Measurements from ENCODE around the gene WIPF2.

The WIPF2 gene

GRCh38 chr17:40251576-40251975, 32.5 kb downstream of the WIPF2 start:
- ATAC-seq (ENCODE audit: low read depth) (no peak), DNase-seq (ENCODE audit: low spot score in 2 of 2) (no peak)
- no peak overlapping the region for H3K4me3 Mint-ChIP-seq
- no peaks in the 10 kb centered on the region for H3K9me3 Mint-ChIP-seq
- peaks cover 8% of the 10 kb centered on the region for H3K4me1 Mint-ChIP-seq
- H3K27me3 Mint-ChIP-seq: no peaks in the 10 kb centered on the region
- H3K36me3 Mint-ChIP-seq: peaks cover under 1% of the 10 kb centered on the region
- no peak overlapping the region for H3K27ac Mint-ChIP-seq

DNA sequence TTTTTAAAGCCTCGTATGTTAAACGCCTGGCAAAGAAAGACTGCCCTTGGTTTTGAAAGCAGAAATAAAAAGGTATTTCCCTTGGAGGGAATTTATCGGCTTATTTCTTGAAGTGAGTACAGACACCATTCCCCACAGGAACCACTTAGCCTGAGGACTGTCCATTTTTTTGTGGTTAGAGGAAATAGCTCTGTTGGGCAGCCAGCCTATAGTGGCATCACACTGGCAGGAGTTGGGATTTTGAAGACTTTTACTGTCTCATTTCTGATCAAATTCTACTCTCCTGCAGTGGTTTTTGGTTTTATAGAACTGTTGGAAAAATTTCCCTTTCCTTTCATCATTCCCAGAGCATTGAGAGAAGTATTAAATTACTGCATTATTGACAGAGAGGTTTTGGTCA, 34.5 kb downstream of the WIPF2 start:
- Mint-ChIP-seq H3K27ac (no peak overlapping the region), H3K4me1 (peaks cover 8% of the 10 kb centered on the region), H3K27me3 (no peaks in the 10 kb centered on the region), H3K36me3 (peaks cover 7% of the 10 kb centered on the region), H3K4me3 (no peak overlapping the region), H3K9me3 (no peaks in the 10 kb centered on the region)
- ATAC-seq (ENCODE audit: low read depth) (no peak), DNase-seq (ENCODE audit: low spot score in 2 of 2) (no peak)

DNA sequence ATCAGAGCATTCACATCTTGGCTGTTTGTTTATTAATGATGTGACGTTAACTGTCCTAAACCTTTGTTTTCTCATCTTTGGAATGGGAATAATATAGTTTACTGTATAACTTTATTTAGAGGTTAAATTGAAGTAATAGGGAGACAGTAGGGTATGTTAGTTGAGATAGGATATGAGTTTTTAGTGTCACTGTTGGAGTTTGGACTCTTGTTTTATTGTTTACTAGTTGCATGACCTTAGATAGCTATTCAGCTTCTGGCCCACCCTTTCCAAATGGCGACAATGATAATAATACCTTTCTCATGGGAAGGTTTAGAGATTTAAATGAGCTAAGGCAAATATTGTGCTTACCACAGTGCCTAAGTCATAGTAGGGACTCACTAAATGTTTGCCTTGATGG, 40.4 kb downstream of the WIPF2 start:
- H3K36me3 Mint-ChIP-seq: peaks cover 22% of the 10 kb centered on the region
- no peak overlapping the region for H3K4me3 Mint-ChIP-seq
- no peaks in the 10 kb centered on the region for H3K9me3 Mint-ChIP-seq
- DNase-seq (ENCODE audit: low spot score in 2 of 2) (no peak), ATAC-seq (ENCODE audit: low read depth) (no peak)
- no peak overlapping the region for H3K27ac Mint-ChIP-seq
- H3K27me3 Mint-ChIP-seq: no peaks in the 10 kb centered on the region
- no peaks in the 10 kb centered on the region for H3K4me1 Mint-ChIP-seq

DNA sequence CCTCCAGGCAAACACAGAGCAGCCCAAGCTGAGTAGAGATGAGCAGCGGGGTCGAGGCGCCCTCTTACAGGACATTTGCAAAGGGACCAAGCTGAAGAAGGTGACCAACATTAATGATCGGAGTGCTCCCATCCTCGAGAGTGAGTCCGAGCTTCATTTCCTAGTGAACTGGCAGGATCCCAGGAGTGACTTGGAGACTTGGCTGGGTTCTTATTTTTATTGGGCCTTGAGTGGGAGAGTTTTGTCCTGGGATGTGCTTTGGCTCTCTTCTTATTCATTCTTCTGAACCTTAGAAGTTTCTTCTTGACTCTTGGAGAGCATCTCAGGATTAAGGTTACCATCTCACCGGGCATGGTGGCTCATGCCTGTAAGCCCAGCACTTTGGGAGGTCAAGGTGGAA, 41.4 kb downstream of the WIPF2 start:
- H3K27ac Mint-ChIP-seq: no peak overlapping the region
- DNase-seq (ENCODE audit: low spot score in 2 of 2): no peak
- no peak for ATAC-seq (ENCODE audit: low read depth)

DNA sequence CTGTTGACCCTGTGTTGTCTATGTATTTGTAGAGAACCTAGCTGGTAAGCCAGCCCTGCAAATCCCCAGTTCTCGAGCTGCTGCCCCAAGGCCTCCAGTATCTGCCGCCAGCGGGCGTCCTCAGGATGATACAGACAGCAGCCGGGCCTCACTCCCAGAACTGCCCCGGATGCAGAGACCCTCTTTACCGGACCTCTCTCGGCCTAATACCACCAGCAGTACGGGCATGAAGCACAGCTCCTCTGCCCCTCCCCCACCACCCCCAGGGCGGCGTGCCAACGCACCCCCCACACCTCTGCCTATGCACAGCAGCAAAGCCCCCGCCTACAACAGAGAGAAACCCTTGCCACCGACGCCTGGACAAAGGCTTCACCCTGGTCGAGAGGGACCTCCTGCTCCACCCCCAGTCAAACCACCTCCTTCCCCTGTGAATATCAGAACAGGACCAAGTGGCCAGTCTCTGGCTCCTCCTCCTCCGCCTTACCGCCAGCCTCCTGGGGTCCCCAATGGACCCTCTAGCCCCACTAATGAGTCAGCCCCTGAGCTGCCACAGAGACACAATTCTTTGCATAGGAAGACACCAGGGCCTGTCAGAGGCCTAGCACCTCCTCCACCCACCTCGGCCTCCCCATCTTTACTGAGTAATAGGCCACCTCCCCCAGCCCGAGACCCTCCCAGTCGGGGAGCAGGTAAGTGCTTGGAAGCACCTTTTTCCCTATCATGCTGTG, 45.5 kb downstream of the WIPF2 start:
- no peaks in the 10 kb centered on the region for H3K27me3 Mint-ChIP-seq
- no peak for ATAC-seq (ENCODE audit: low read depth)
- DNase-seq (ENCODE audit: low spot score in 2 of 2): no peak
- H3K36me3 Mint-ChIP-seq: peaks cover 20% of the 10 kb centered on the region
- H3K27ac Mint-ChIP-seq: no peak overlapping the region
- H3K9me3 Mint-ChIP-seq: no peaks in the 10 kb centered on the region
- no peak overlapping the region for H3K4me3 Mint-ChIP-seq
- no peaks in the 10 kb centered on the region for H3K4me1 Mint-ChIP-seq

More for the DNA sequence above, 41.4 kb downstream of the WIPF2 start:
- no peaks in the 10 kb centered on the region for H3K9me3 Mint-ChIP-seq
- no peaks in the 10 kb centered on the region for H3K27me3 Mint-ChIP-seq
- no peaks in the 10 kb centered on the region for H3K4me1 Mint-ChIP-seq
- peaks cover 27% of the 10 kb centered on the region for H3K36me3 Mint-ChIP-seq
- no peak overlapping the region for H3K4me3 Mint-ChIP-seq

GRCh38 chr17:40265337-40265736, 46.2 kb downstream of the WIPF2 start:
- Mint-ChIP-seq H3K4me3 (no peak overlapping the region), H3K36me3 (peaks cover 20% of the 10 kb centered on the region), H3K27me3 (no peaks in the 10 kb centered on the region), H3K4me1 (no peaks in the 10 kb centered on the region), H3K27ac (no peak overlapping the region), H3K9me3 (no peaks in the 10 kb centered on the region)
- ATAC-seq (ENCODE audit: low read depth) (no peak), DNase-seq (ENCODE audit: low spot score in 2 of 2) (no peak)

GRCh38 chr17:40266882-40267281, 47.8 kb downstream of the WIPF2 start:
- Mint-ChIP-seq H3K36me3 (peaks cover 17% of the 10 kb centered on the region), H3K4me1 (no peaks in the 10 kb centered on the region), H3K27ac (no peak overlapping the region), H3K4me3 (no peak overlapping the region), H3K9me3 (no peaks in the 10 kb centered on the region), H3K27me3 (no peaks in the 10 kb centered on the region)
- ATAC-seq (ENCODE audit: low read depth): no peak
- no peak for DNase-seq (ENCODE audit: low spot score in 2 of 2)

DNA sequence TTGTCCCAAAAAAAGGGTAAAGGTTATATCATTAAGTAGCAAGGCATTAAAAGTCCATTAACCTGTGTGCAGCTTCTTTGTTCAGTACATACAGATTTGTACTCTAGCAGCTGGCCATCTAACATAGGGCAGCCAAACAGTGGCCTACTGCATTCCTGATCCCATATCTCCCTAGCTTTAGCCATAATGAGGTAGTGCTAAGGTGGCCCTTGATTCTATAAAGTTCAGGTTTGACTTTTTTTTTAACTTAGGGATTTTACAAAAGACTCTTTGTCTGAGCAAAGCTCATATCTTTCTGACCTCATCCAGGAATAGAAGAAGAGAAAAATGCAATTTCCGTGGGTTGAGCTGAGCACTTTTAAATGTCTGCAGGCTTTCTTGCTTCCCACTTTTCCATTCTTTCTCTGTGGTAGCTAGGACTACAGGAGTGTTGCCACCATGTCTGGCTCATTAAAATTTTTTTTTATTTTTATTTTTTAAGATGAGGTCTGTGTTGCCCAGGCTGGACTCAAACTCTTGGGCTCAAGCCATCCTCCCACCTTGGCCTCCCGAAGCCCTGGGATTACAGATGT, 49.1 kb downstream of the WIPF2 start:
- DNase-seq (ENCODE audit: low spot score in 2 of 2) (no peak), ATAC-seq (ENCODE audit: low read depth) (no peak)
- Mint-ChIP-seq H3K27ac (no peak overlapping the region), H3K27me3 (no peaks in the 10 kb centered on the region), H3K9me3 (no peaks in the 10 kb centered on the region), H3K36me3 (peaks cover 14% of the 10 kb centered on the region), H3K4me1 (peaks cover 4% of the 10 kb centered on the region), H3K4me3 (no peak overlapping the region)

DNA sequence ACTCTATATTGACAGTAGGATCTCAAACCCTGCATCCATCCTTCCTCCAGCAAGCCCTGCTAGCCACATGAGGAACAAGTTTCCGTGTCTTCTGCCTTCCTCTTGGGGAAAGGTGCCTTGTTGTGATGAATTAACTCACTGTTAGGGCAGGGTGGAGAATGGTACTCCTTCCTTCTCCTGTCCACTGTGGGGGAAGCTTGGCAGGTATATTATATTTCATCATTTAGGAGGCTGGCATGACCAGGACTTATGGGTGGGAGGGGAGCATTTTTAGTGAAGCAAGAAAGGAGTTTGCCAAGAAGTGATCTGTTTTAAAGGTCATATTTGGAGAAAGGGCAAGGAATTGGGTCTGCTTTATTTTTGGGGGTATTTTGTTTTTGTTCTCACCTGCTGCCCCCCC, 59.3 kb downstream of the WIPF2 start:
- peaks cover 8% of the 10 kb centered on the region for H3K4me1 Mint-ChIP-seq
- H3K27me3 Mint-ChIP-seq: no peaks in the 10 kb centered on the region
- H3K36me3 Mint-ChIP-seq: peaks cover 29% of the 10 kb centered on the region
- ATAC-seq (ENCODE audit: low read depth) (no peak), DNase-seq (ENCODE audit: low spot score in 2 of 2) (no peak)
- no peaks in the 10 kb centered on the region for H3K9me3 Mint-ChIP-seq
- no peak overlapping the region for H3K27ac Mint-ChIP-seq
- H3K4me3 Mint-ChIP-seq: no peak overlapping the region

DNA sequence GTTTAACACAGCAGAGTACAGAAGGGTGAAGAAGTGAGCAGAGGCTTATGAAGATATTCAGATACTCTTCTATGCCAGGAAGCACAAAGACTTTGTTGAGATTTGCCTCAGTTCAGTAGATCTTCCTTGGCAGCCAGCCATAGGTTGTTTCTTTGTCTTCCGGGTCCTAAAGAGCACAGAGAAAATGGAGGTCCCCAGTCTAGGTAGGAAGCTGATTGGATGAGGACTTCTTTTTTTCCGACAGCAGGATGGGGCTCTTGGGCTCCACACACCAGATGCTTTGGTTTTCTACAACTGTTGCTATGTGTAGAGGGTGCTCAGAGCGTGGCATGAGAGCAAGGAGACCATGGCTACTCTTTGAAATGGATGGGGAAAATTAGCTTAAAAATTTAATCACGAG, 60.3 kb downstream of the WIPF2 start:
- Mint-ChIP-seq H3K4me3 (no peak overlapping the region), H3K36me3 (peaks cover 24% of the 10 kb centered on the region), H3K4me1 (peaks cover 4% of the 10 kb centered on the region), H3K27me3 (no peaks in the 10 kb centered on the region), H3K9me3 (no peaks in the 10 kb centered on the region), H3K27ac (no peak overlapping the region)
- ATAC-seq (ENCODE audit: low read depth) (no peak), DNase-seq (ENCODE audit: low spot score in 2 of 2) (no peak)

GRCh38 chr17:40281663-40282062, 62.6 kb downstream of the WIPF2 start:
- no peak for DNase-seq (ENCODE audit: low spot score in 2 of 2)
- H3K4me3 Mint-ChIP-seq: no peak overlapping the region
- no peak overlapping the region for H3K27ac Mint-ChIP-seq
- H3K27me3 Mint-ChIP-seq: no peaks in the 10 kb centered on the region
- no peaks in the 10 kb centered on the region for H3K4me1 Mint-ChIP-seq
- no peak for ATAC-seq (ENCODE audit: low read depth)
- H3K36me3 Mint-ChIP-seq: peaks cover 18% of the 10 kb centered on the region
- no peaks in the 10 kb centered on the region for H3K9me3 Mint-ChIP-seq

- ATAC-seq (ENCODE audit: low read depth) (no peak), DNase-seq (ENCODE audit: low spot score in 2 of 2) (no peak)
- Mint-ChIP-seq H3K9me3 (no peaks in the 10 kb centered on the region), H3K27ac (peak overlapping the region; percentile 26), H3K4me1 (peaks cover 9% of the 10 kb centered on the region), H3K36me3 (peaks cover 7% of the 10 kb centered on the region), H3K27me3 (no peaks in the 10 kb centered on the region), H3K4me3 (no peak overlapping the region)
These were observed 64.6 kb downstream of the WIPF2 start for GRCh38 chr17:40283662-40284061.

- no peak overlapping the region for H3K4me3 Mint-ChIP-seq
- peak overlapping the region; percentile 26 for H3K27ac Mint-ChIP-seq
- no peaks in the 10 kb centered on the region for H3K9me3 Mint-ChIP-seq
- DNase-seq (ENCODE audit: low spot score in 2 of 2) (no peak), ATAC-seq (ENCODE audit: low read depth) (no peak)
- H3K4me1 Mint-ChIP-seq: peaks cover 9% of the 10 kb centered on the region
- H3K27me3 Mint-ChIP-seq: no peaks in the 10 kb centered on the region
- peaks cover 7% of the 10 kb centered on the region for H3K36me3 Mint-ChIP-seq
These were observed 65.1 kb downstream of the WIPF2 start for GRCh38 chr17:40284085-40284713.

GRCh38 chr17:40286473-40286872, 67.4 kb downstream of the WIPF2 start:
- DNase-seq (ENCODE audit: low spot score in 2 of 2) (no peak), ATAC-seq (ENCODE audit: low read depth) (no peak)
- H3K4me1 Mint-ChIP-seq: peaks cover 12% of the 10 kb centered on the region
- H3K36me3 Mint-ChIP-seq: peaks cover 2% of the 10 kb centered on the region
- no peaks in the 10 kb centered on the region for H3K27me3 Mint-ChIP-seq
- H3K27ac Mint-ChIP-seq: peak overlapping the region; percentile 11
- no peaks in the 10 kb centered on the region for H3K9me3 Mint-ChIP-seq
- H3K4me3 Mint-ChIP-seq: no peak overlapping the region

DNA sequence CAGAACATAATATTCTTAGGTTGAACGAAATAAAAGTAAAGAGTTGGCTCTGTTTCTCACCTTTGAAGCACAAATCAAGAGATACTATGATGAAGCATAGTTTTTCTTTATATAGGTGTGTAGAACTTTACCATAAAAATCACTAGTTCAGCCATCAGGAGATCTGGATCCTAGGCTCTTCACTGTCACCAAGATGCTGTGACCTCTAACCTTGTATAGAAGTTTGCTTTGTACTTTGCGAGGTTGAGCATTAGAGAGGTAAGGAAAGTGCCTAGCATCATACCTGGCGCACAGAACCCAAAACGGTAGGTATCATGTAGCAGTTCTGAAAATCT, 68.0 kb downstream of the WIPF2 start:
- Mint-ChIP-seq H3K9me3 (no peaks in the 10 kb centered on the region), H3K4me3 (peak overlapping the region; percentile 98), H3K4me1 (peaks cover 12% of the 10 kb centered on the region), H3K27ac (peak overlapping the region; percentile 76), H3K27me3 (no peaks in the 10 kb centered on the region), H3K36me3 (peaks cover under 1% of the 10 kb centered on the region)
- DNase-seq (ENCODE audit: low spot score in 2 of 2) (no peak), ATAC-seq (ENCODE audit: low read depth) (no peak)

Measured in memory B cell (primary cell).